Esophagus muscularis mucosa (tissue), 4 donors: ENCODE data around the gene AKAP5. TPM values are rescaled to one million over a fixed set of nuclear protein-coding genes. Genes with fewer than 3 reads are reported as not detected.

ENCODE experiments used
- DNase-seq: peaks from one replicate; pipeline ENCODE4 v3.0.0-alpha.2; 2017; ENCODE audit errors: extremely low spot score
- H3K27ac ChIP-seq, 4 donors: fragments of 200-600 bp; sonication (generic); replicated peaks in 1 of 4; 1 replicate in 3 of 4; 2 replicates in 1 of 4; pipeline ENCODE4 v1.5.1; 2016 to 2019; ENCODE audit warnings: mild to moderate bottlenecking in 1 of 4
- H3K27me3 ChIP-seq, 4 donors: fragments of 200-600 bp; sonication (generic); one replicate each; pipeline versions ENCODE4 v1.5.1 to v1.6.0; 2016 to 2019
- H3K36me3 ChIP-seq, 4 donors: fragments of 200-600 bp; sonication (generic); one replicate each; pipeline ENCODE4 v1.5.1; 2016 to 2019
- H3K4me1 ChIP-seq, 4 donors: fragments of 200-600 bp; sonication (generic); one replicate each; pipeline ENCODE4 v1.5.1; 2016 to 2019
- H3K4me3 ChIP-seq, 4 donors: fragments of 200-600 bp; sonication (generic); 1 replicate in 2 of 4; 2 replicates in 2 of 4; pipeline ENCODE4 v1.5.1; 2016 to 2019; ENCODE audit warnings: mild to moderate bottlenecking in 4 of 4, moderate library complexity in 1 of 4
- H3K9me3 ChIP-seq, 4 donors: fragments of 200-600 bp; sonication (generic); 1 replicate in 3 of 4; 2 replicates in 1 of 4; pipeline ENCODE4 v1.5.1; 2016 to 2019
- CTCF ChIP-seq, 3 experiments: fragments of 200-600 bp in 2 of 3; fragments of 450-650 bp in 1 of 3; sonication (generic) in 2 of 3; IDR thresholded peaks; one replicate each; pipeline ENCODE4 v1.5.1; 2017 to 2019; ENCODE audit warnings: antibody characterized with exemption in 3 of 3, mild to moderate bottlenecking in 2 of 3, moderate library complexity in 1 of 3
- EP300 ChIP-seq: sonication (generic); formaldehyde crosslinking; IDR thresholded peaks from one replicate; pipeline ENCODE4 v1.6.1; 2017; ENCODE audit warnings: antibody characterized with exemption
- POLR2A ChIP-seq: fragments of 450-650 bp; IDR thresholded peaks from one replicate; pipeline ENCODE4 v1.6.1; 2017; ENCODE audit warnings: antibody characterized with exemption, moderate library complexity, mild to moderate bottlenecking, low read depth
- POLR2AphosphoS5 ChIP-seq, 2 donors: sonication (generic); formaldehyde crosslinking; IDR thresholded peaks; one replicate each; pipeline ENCODE4 v1.6.1; 2017; ENCODE audit warnings: antibody characterized with exemption in 2 of 2
- whole genome bisulfite sequencing: methylation state at CpG from one replicate; pipeline ENCODE4 v1.1.5; 2018; 5-methylcytosine and 5-hydroxymethylcytosine counted together
- intact Hi-C: fragments of 100-400 bp; cut with DNase I; formaldehyde crosslinking; loops from one replicate; pipeline ENCODE4 v1.15.1; 2023
- total RNA-seq, 4 donors: library from RNA; depleted of rRNA; stranded (reverse); fragments of >200 nt; gene quantifications; one replicate each; pipeline versions ENCODE4 v1.1.0 to v1.2.1, GENCODE V29; 2016

The AKAP5 gene
- total RNA-seq, 4 donors from 2014 or later: 0.45 to 2.1 (median 1.4) TPM

GRCh38 chr14:64504897-64505794 lies 39.8 kb downstream of the AKAP5 start:
- Histone ChIP-seq H3K27ac (peak overlapping the region; percentile 91 to 100 (median 97)), H3K9me3 (no peaks in the 10 kb centered on the region), H3K4me1 (peaks cover 41 to 69% (median 67%) of the 10 kb centered on the region in 4 donors), H3K4me3 (peak overlapping the region; percentile 84 to 98 (median 86)), H3K27me3 (no peaks in the 10 kb centered on the region), H3K36me3 (no peaks in the 10 kb centered on the region)
- DNase-seq: peak; percentile 96
- TF ChIP-seq EP300 (no peak), POLR2A (no peak), POLR2AphosphoS5 (IDR thresholded peaks at IDR 0.05) (peak in 1 of 2 donors; percentile 47), CTCF (IDR thresholded peaks at IDR 0.05) (peak in 1 of 3 experiments; percentile 3)
- under 1% methylated on average over 35 of the region's 68 CpGs for WGBS
- intact Hi-C loops: loop anchor here (10.0 kb wide), 1 partner anchor 170 kb away; no protein-coding TSS in a partner anchor

GRCh38 chr14:64506721-64507120 lies 41.4 kb downstream of the AKAP5 start:
- peak overlapping the region; percentile 91 to 100 (median 97) for H3K27ac ChIP-seq
- H3K4me1 ChIP-seq: peaks cover 45 to 71% (median 67%) of the 10 kb centered on the region in 4 donors
- no peak for DNase-seq
- TF ChIP-seq POLR2AphosphoS5 (IDR thresholded peaks at IDR 0.05) (no peak), POLR2A (no peak), CTCF (IDR thresholded peaks at IDR 0.05) (no peak), EP300 (no peak)
- intact Hi-C loops: loop anchor here (10.0 kb wide), 1 partner anchor 172 kb away; no protein-coding TSS in a partner anchor
- no peaks in the 10 kb centered on the region for H3K9me3 ChIP-seq
- WGBS: 52% methylated on average over 3 of the region's 3 CpGs
- H3K27me3 ChIP-seq: no peaks in the 10 kb centered on the region
- peak overlapping the region; percentile 84 to 98 (median 86) for H3K4me3 ChIP-seq
- no peaks in the 10 kb centered on the region for H3K36me3 ChIP-seq

GRCh38 chr14:64507376-64508156 lies 42.3 kb downstream of the AKAP5 start:
- H3K4me1 ChIP-seq: peaks cover 40 to 71% (median 67%) of the 10 kb centered on the region in 4 donors
- no peaks in the 10 kb centered on the region for H3K9me3 ChIP-seq
- TF ChIP-seq CTCF (IDR thresholded peaks at IDR 0.05): no peak
- no peak for TF ChIP-seq POLR2AphosphoS5 (IDR thresholded peaks at IDR 0.05)
- intact Hi-C loops: loop anchor here (10.0 kb wide), 1 partner anchor 173 kb away; no protein-coding TSS in a partner anchor
- no peak overlapping the region for H3K4me3 ChIP-seq
- no peaks in the 10 kb centered on the region for H3K27me3 ChIP-seq
- peak overlapping the region in 2 of 4 donors; percentile 91 to 100 for H3K27ac ChIP-seq
- 78% methylated on average over 4 of the region's 4 CpGs for WGBS
- no peak for DNase-seq
- H3K36me3 ChIP-seq: no peaks in the 10 kb centered on the region

GRCh38 chr14:64508215-64508776 lies 43.0 kb downstream of the AKAP5 start:
- Histone ChIP-seq H3K9me3 (no peaks in the 10 kb centered on the region), H3K36me3 (no peaks in the 10 kb centered on the region), H3K27me3 (no peaks in the 10 kb centered on the region), H3K4me1 (peaks cover 42 to 73% (median 68%) of the 10 kb centered on the region in 4 donors), H3K27ac (peak overlapping the region in 1 of 4 donors; percentile 91), H3K4me3 (no peak overlapping the region)
- DNase-seq: no peak
- no peak for TF ChIP-seq EP300
- TF ChIP-seq POLR2A: no peak
- TF ChIP-seq CTCF (IDR thresholded peaks at IDR 0.05): no peak
- TF ChIP-seq POLR2AphosphoS5 (IDR thresholded peaks at IDR 0.05): no peak
- 48% methylated on average over 1 of the region's 1 CpG for WGBS
- intact Hi-C loops: loop anchor here (10.0 kb wide), 1 partner anchor 173 kb away; no protein-coding TSS in a partner anchor
